ENCODE measurements around the gene NELFCD.

Gene NELFCD

GRCh38 chr20:58995461-58996225 lies 14.6 kb downstream of the NELFCD start:
- peaks cover 23 to 83% (median 64%) of the 10 kb centered on the region in 4 experiments for H3K36me3 ChIP-seq (ENCODE audit: control insufficient read depth in 4 of 4, insufficient read depth in 4 of 4, low read length in 3 of 4)

GRCh38 chr20:58996226-58996611 lies 15.2 kb downstream of the NELFCD start:
- Histone ChIP-seq H3K4me3 (ENCODE audit: control insufficient read depth in 1 of 7, extremely low read depth in 1 of 7, insufficient read depth in 4 of 7, low read depth in 2 of 7, low read length in 6 of 7) (no peak overlapping the region), H3K27ac (ENCODE audit: insufficient read depth in 1 of 2, low read depth in 1 of 2, low read length in 2 of 2, poor library complexity in 1 of 2, severe bottlenecking in 2 of 2) (no peak overlapping the region), H3K36me3 (ENCODE audit: control insufficient read depth in 4 of 4, insufficient read depth in 4 of 4, low read length in 3 of 4) (peaks cover 23 to 81% (median 61%) of the 10 kb centered on the region in 4 experiments), H3K4me1 (ENCODE audit: control extremely low read depth in 1 of 4, control insufficient read depth in 4 of 4, insufficient read depth in 4 of 4, low read length in 3 of 4) (no peaks in the 10 kb centered on the region), H3K27me3 (replicated peaks in 2 of 5; ENCODE audit: control insufficient read depth in 4 of 5, insufficient read depth in 5 of 5, low read length in 4 of 5) (no peaks in the 10 kb centered on the region), H3K9me3 (ENCODE audit: control extremely low read depth in 1 of 5, control insufficient read depth in 4 of 5, insufficient read depth in 2 of 5, low read depth in 1 of 5, low read length in 4 of 5) (no peaks in the 10 kb centered on the region)
- 97% methylated on average over 11 of the region's 12 CpGs for WGBS (ENCODE audit: insufficient coverage)
- ChIA-PET CTCF (interaction anchor here (0.8 kb wide), 1 partner anchor 37 kb away, joined by 3 read pairs; no protein-coding TSS in a partner anchor), POLR2A (interaction anchor here (0.7 kb wide), 1 partner anchor 8 kb away, joined by 3 read pairs; no protein-coding TSS in a partner anchor)
- no peak for DNase-seq

More at GRCh38 chr20:58995461-58996225, 14.6 kb downstream of the NELFCD start:
- Histone ChIP-seq H3K9me3 (ENCODE audit: control extremely low read depth in 1 of 5, control insufficient read depth in 4 of 5, insufficient read depth in 2 of 5, low read depth in 1 of 5, low read length in 4 of 5) (no peaks in the 10 kb centered on the region), H3K27me3 (replicated peaks in 2 of 5; ENCODE audit: control insufficient read depth in 4 of 5, insufficient read depth in 5 of 5, low read length in 4 of 5) (no peaks in the 10 kb centered on the region), H3K4me3 (ENCODE audit: control insufficient read depth in 1 of 7, extremely low read depth in 1 of 7, insufficient read depth in 4 of 7, low read depth in 2 of 7, low read length in 6 of 7) (no peak overlapping the region), H3K4me1 (ENCODE audit: control extremely low read depth in 1 of 4, control insufficient read depth in 4 of 4, insufficient read depth in 4 of 4, low read length in 3 of 4) (no peaks in the 10 kb centered on the region), H3K27ac (ENCODE audit: insufficient read depth in 1 of 2, low read depth in 1 of 2, low read length in 2 of 2, poor library complexity in 1 of 2, severe bottlenecking in 2 of 2) (no peak overlapping the region)
- POLR2A ChIA-PET: no interaction called here
- CTCF ChIA-PET: interaction anchor here (1.7 kb wide), 1 partner anchor 13 kb away, joined by 4 read pairs; no protein-coding TSS in a partner anchor
- WGBS (ENCODE audit: insufficient coverage): 96% methylated on average over 14 of the region's 18 CpGs
- no peak for DNase-seq

- 95% methylated on average over 16 of the region's 24 CpGs for WGBS (ENCODE audit: insufficient coverage)
- Histone ChIP-seq H3K27ac (ENCODE audit: insufficient read depth in 1 of 2, low read depth in 1 of 2, low read length in 2 of 2, poor library complexity in 1 of 2, severe bottlenecking in 2 of 2) (no peak overlapping the region), H3K4me1 (ENCODE audit: control extremely low read depth in 1 of 4, control insufficient read depth in 4 of 4, insufficient read depth in 4 of 4, low read length in 3 of 4) (no peaks in the 10 kb centered on the region), H3K36me3 (ENCODE audit: control insufficient read depth in 4 of 4, insufficient read depth in 4 of 4, low read length in 3 of 4) (peaks cover 20 to 82% (median 62%) of the 10 kb centered on the region in 4 experiments), H3K9me3 (ENCODE audit: control extremely low read depth in 1 of 5, control insufficient read depth in 4 of 5, insufficient read depth in 2 of 5, low read depth in 1 of 5, low read length in 4 of 5) (no peaks in the 10 kb centered on the region), H3K27me3 (replicated peaks in 2 of 5; ENCODE audit: control insufficient read depth in 4 of 5, insufficient read depth in 5 of 5, low read length in 4 of 5) (no peaks in the 10 kb centered on the region), H3K4me3 (ENCODE audit: control insufficient read depth in 1 of 7, extremely low read depth in 1 of 7, insufficient read depth in 4 of 7, low read depth in 2 of 7, low read length in 6 of 7) (no peak overlapping the region)
- DNase-seq: no peak
- POLR2A ChIA-PET: interaction anchor here (0.7 kb wide), 1 partner anchor 9 kb away, joined by 3 read pairs; no protein-coding TSS in a partner anchor
- CTCF ChIA-PET: interaction anchor here (1.2 kb wide), 1 partner anchor 22 kb away, joined by 3 read pairs; the partner anchor contains the start of gene TUBB1
Measured at GRCh38 chr20:58997141-58997770, 16.2 kb downstream of the NELFCD start.

GRCh38 chr20:58998656-58999055 lies 17.6 kb downstream of the NELFCD start:
- H3K4me3 ChIP-seq (ENCODE audit: control insufficient read depth in 1 of 7, extremely low read depth in 1 of 7, insufficient read depth in 4 of 7, low read depth in 2 of 7, low read length in 6 of 7): no peak overlapping the region
- CTCF ChIA-PET: no interaction called here
- no peaks in the 10 kb centered on the region for H3K9me3 ChIP-seq (ENCODE audit: control extremely low read depth in 1 of 5, control insufficient read depth in 4 of 5, insufficient read depth in 2 of 5, low read depth in 1 of 5, low read length in 4 of 5)
- WGBS (ENCODE audit: insufficient coverage): 97% methylated on average over 9 of the region's 11 CpGs
- no peak for DNase-seq
- POLR2A ChIA-PET: interaction anchor here (0.6 kb wide), 1 partner anchor 20 kb away, joined by 4 read pairs; no protein-coding TSS in a partner anchor
- peaks cover 12 to 71% (median 55%) of the 10 kb centered on the region in 4 experiments for H3K36me3 ChIP-seq (ENCODE audit: control insufficient read depth in 4 of 4, insufficient read depth in 4 of 4, low read length in 3 of 4)
- no peak overlapping the region for H3K27ac ChIP-seq (ENCODE audit: insufficient read depth in 1 of 2, low read depth in 1 of 2, low read length in 2 of 2, poor library complexity in 1 of 2, severe bottlenecking in 2 of 2)
- H3K4me1 ChIP-seq (ENCODE audit: control extremely low read depth in 1 of 4, control insufficient read depth in 4 of 4, insufficient read depth in 4 of 4, low read length in 3 of 4): peaks cover 0 to 5% (median 1%) of the 10 kb centered on the region in 4 experiments
- no peaks in the 10 kb centered on the region for H3K27me3 ChIP-seq (replicated peaks in 2 of 5; ENCODE audit: control insufficient read depth in 4 of 5, insufficient read depth in 5 of 5, low read length in 4 of 5)

- ChIA-PET CTCF (no interaction called here), POLR2A (no interaction called here)
- H3K4me3 ChIP-seq (ENCODE audit: control insufficient read depth in 1 of 7, extremely low read depth in 1 of 7, insufficient read depth in 4 of 7, low read depth in 2 of 7, low read length in 6 of 7): no peak overlapping the region
- no peaks in the 10 kb centered on the region for H3K27me3 ChIP-seq (replicated peaks in 2 of 5; ENCODE audit: control insufficient read depth in 4 of 5, insufficient read depth in 5 of 5, low read length in 4 of 5)
- peaks cover 7 to 56% (median 44%) of the 10 kb centered on the region in 4 experiments for H3K36me3 ChIP-seq (ENCODE audit: control insufficient read depth in 4 of 4, insufficient read depth in 4 of 4, low read length in 3 of 4)
- H3K27ac ChIP-seq (ENCODE audit: insufficient read depth in 1 of 2, low read depth in 1 of 2, low read length in 2 of 2, poor library complexity in 1 of 2, severe bottlenecking in 2 of 2): no peak overlapping the region
- no peaks in the 10 kb centered on the region for H3K9me3 ChIP-seq (ENCODE audit: control extremely low read depth in 1 of 5, control insufficient read depth in 4 of 5, insufficient read depth in 2 of 5, low read depth in 1 of 5, low read length in 4 of 5)
- no peak for DNase-seq
- WGBS (ENCODE audit: insufficient coverage): 58% methylated on average over 2 of the region's 3 CpGs
- H3K4me1 ChIP-seq (ENCODE audit: control extremely low read depth in 1 of 4, control insufficient read depth in 4 of 4, insufficient read depth in 4 of 4, low read length in 3 of 4): peaks cover 0 to 21% (median 18%) of the 10 kb centered on the region in 4 experiments
Measured at GRCh38 chr20:59000326-59000725, 19.3 kb downstream of the NELFCD start.

- POLR2A ChIA-PET: no interaction called here
- no peaks in the 10 kb centered on the region for H3K9me3 ChIP-seq (ENCODE audit: control extremely low read depth in 1 of 5, control insufficient read depth in 4 of 5, insufficient read depth in 2 of 5, low read depth in 1 of 5, low read length in 4 of 5)
Measured at GRCh38 chr20:59001068-59001448, 20.0 kb downstream of the NELFCD start.

More at GRCh38 chr20:59001068-59001448, 20.0 kb downstream of the NELFCD start:
- peaks cover 0 to 29% (median 25%) of the 10 kb centered on the region in 4 experiments for H3K4me1 ChIP-seq (ENCODE audit: control extremely low read depth in 1 of 4, control insufficient read depth in 4 of 4, insufficient read depth in 4 of 4, low read length in 3 of 4)
- CTCF ChIA-PET: no interaction called here
- WGBS (ENCODE audit: insufficient coverage): 91% methylated on average over 10 of the region's 13 CpGs
- peaks cover 4 to 48% (median 37%) of the 10 kb centered on the region in 4 experiments for H3K36me3 ChIP-seq (ENCODE audit: control insufficient read depth in 4 of 4, insufficient read depth in 4 of 4, low read length in 3 of 4)
- no peaks in the 10 kb centered on the region for H3K27me3 ChIP-seq (replicated peaks in 2 of 5; ENCODE audit: control insufficient read depth in 4 of 5, insufficient read depth in 5 of 5, low read length in 4 of 5)
- no peak overlapping the region for H3K27ac ChIP-seq (ENCODE audit: insufficient read depth in 1 of 2, low read depth in 1 of 2, low read length in 2 of 2, poor library complexity in 1 of 2, severe bottlenecking in 2 of 2)
- H3K4me3 ChIP-seq (ENCODE audit: control insufficient read depth in 1 of 7, extremely low read depth in 1 of 7, insufficient read depth in 4 of 7, low read depth in 2 of 7, low read length in 6 of 7): no peak overlapping the region
- DNase-seq: no peak

All from common myeloid progenitor, CD34-positive (primary cell).